Neural cell (in vitro differentiated cells): Measurements from ENCODE around the gene LRRK1. TPM values are rescaled to one million over a fixed set of nuclear protein-coding genes. Genes with fewer than 3 reads are reported as not detected.

Source experiments
- H2AFZ ChIP-seq: fragments of 200-600, 300-800 bp; sonication (generic), shearing (Covaris generic); 2 replicates; pipeline ENCODE4 v1.6.0; 2014; ENCODE audit warnings: low read depth, mild to moderate bottlenecking, antibody characterized with exemption, low read length, moderate library complexity
- H3F3A ChIP-seq: fragments of 200-600 bp; shearing (Covaris generic); 2 replicates; pipeline ENCODE4 v1.6.1; 2016; ENCODE audit warnings: mild to moderate bottlenecking, moderate library complexity, mixed read lengths, antibody characterized with exemption, low read length; ENCODE audit not compliant: insufficient read depth, poor library complexity, severe bottlenecking
- H3K27ac ChIP-seq: fragments of 200-600, 300-800 bp; sonication (generic), shearing (Covaris generic); 2 replicates; pipeline ENCODE4 v1.5.1; 2014; ENCODE audit warnings: mild to moderate bottlenecking, low read length, moderate library complexity
- H3K27me3 ChIP-seq: fragments of 300-800, 200-600 bp; sonication (generic), shearing (Covaris generic); 2 replicates; pipeline ENCODE4 v1.6.0; 2014; ENCODE audit warnings: mild to moderate bottlenecking, low read depth, low read length, moderate library complexity; ENCODE audit not compliant: insufficient read depth
- H3K36me3 ChIP-seq: fragments of 300-800, 200-600 bp; sonication (generic), shearing (Covaris generic); 2 replicates; pipeline ENCODE4 v1.5.1; 2014; ENCODE audit warnings: mild to moderate bottlenecking, antibody characterized with exemption, low read length, moderate library complexity; ENCODE audit not compliant: insufficient read depth
- H3K4me2 ChIP-seq: fragments of 300-800, 200-600 bp; sonication (generic), shearing (Covaris generic); 2 replicates; pipeline ENCODE4 v1.6.0; 2014; ENCODE audit warnings: mild to moderate bottlenecking, low read length
- H3K4me3 ChIP-seq: fragments of 300-800, 200-600 bp; sonication (generic), shearing (Covaris generic); 2 replicates; pipeline ENCODE4 v1.5.1; 2014; ENCODE audit warnings: mild to moderate bottlenecking, low read length, moderate library complexity
- H3K79me2 ChIP-seq: fragments of 200-600 bp; shearing (Covaris generic); replicated peaks from 2 replicates; pipeline ENCODE4 v1.6.0; 2014; ENCODE audit warnings: mild to moderate bottlenecking, low read length, moderate library complexity; ENCODE audit not compliant: insufficient read depth
- H3K9ac ChIP-seq: fragments of 300-800, 200-600 bp; sonication (generic), shearing (Covaris generic); 2 replicates; pipeline ENCODE4 v1.6.1; 2016; ENCODE audit warnings: mild to moderate bottlenecking, low read length, mixed read lengths
- H3K9me2 ChIP-seq: fragments of 200-600 bp; shearing (Covaris generic); 2 replicates; pipeline ENCODE4 v1.6.1; 2016; ENCODE audit warnings: mild to moderate bottlenecking, low read length, mixed read lengths; ENCODE audit not compliant: insufficient read depth
- H3K9me3 ChIP-seq: fragments of 200-600, 300-800 bp; sonication (generic), shearing (Covaris generic); 2 replicates; pipeline ENCODE4 v1.6.1; 2016; ENCODE audit warnings: mild to moderate bottlenecking, mixed run types, low read length, moderate library complexity, mixed read lengths
- H4K20me1 ChIP-seq: fragments of 200-600 bp; shearing (Covaris generic); 2 replicates; pipeline ENCODE4 v1.6.1; 2016; ENCODE audit warnings: mild to moderate bottlenecking, mixed run types; ENCODE audit not compliant: insufficient read depth
- EP300 ChIP-seq: fragments of 450-650 bp; conservative IDR thresholded peaks from 2 replicates; pipeline ENCODE4 v1.6.1; 2014; ENCODE audit warnings: antibody characterized with exemption, mild to moderate bottlenecking, moderate library complexity; ENCODE audit not compliant: poor library complexity, severe bottlenecking
- EZH2 ChIP-seq: fragments of 200-600, 300-800 bp; shearing (Covaris generic), sonication (generic); IDR thresholded peaks from 2 replicates; pipeline ENCODE4 v1.6.1; 2014; ENCODE audit warnings: antibody characterized with exemption, low read length, borderline replicate concordance, mild to moderate bottlenecking; ENCODE audit not compliant: insufficient read depth, poor library complexity, severe bottlenecking
- REST ChIP-seq: IDR thresholded peaks from 2 replicates; pipeline ENCODE4 v1.6.1; 2012; ENCODE audit warnings: borderline replicate concordance
- polyA plus RNA-seq: library from polyadenylated mRNA; depleted of rRNA; stranded (reverse); fragments of >200 nt; gene quantifications from 2 replicates; pipeline ENCODE4 v1.2.3, GENCODE V29; 2014

The LRRK1 gene
- polyA plus RNA-seq, 1 donor from 2014 or later = 0.06 TPM

- Histone ChIP-seq H3F3A (no peaks in the 10 kb centered on the region), H3K9me3 (no peaks in the 10 kb centered on the region), H3K27me3 (no peaks in the 10 kb centered on the region), H3K36me3 (no peaks in the 10 kb centered on the region), H3K9me2 (no peaks in the 10 kb centered on the region), H2AFZ (no peak overlapping the region), H3K4me3 (no peak overlapping the region), H3K4me2 (no peak overlapping the region), H3K9ac (no peak overlapping the region), H3K79me2 (no peaks in the 10 kb centered on the region), H4K20me1 (no peaks in the 10 kb centered on the region), H3K27ac (no peak overlapping the region)
- TF ChIP-seq EP300 (no peak), EZH2 (no peak), REST (no peak)
Measured at GRCh38 chr15:101119181-101119580, 200.0 kb downstream of the LRRK1 start.

Other genes with a start within 250 kb of the LRRK1 start
- 0.06 and 0.12 TPM in 2 replicates for gene ALDH1A3, start 39.5 kb upstream of the LRRK1 start, polyA plus RNA-seq